Mesenchymal stem cell (in vitro differentiated cells and primary cell): ENCODE measurements around the gene TOX2.

ENCODE experiments used
- DNase-seq: peaks from one replicate; pipeline ENCODE4 v3.0.0-alpha.2; 2013
- H2AFZ ChIP-seq: one replicate; pipeline ENCODE4 v1.6.1; 2013; ENCODE audit warnings: low read depth, mild to moderate bottlenecking, control low read depth, inconsistent platforms, low read length, moderate library complexity
- H2AK5ac ChIP-seq: 2 replicates; pipeline ENCODE4 v1.6.1; 2013; ENCODE audit warnings: low read length, moderate library complexity, mild to moderate bottlenecking, inconsistent platforms; ENCODE audit not compliant: severe bottlenecking
- H2BK120ac ChIP-seq: one replicate; pipeline ENCODE4 v1.6.1; 2013; ENCODE audit warnings: low read depth, mild to moderate bottlenecking, inconsistent platforms, low read length, moderate library complexity
- H2BK12ac ChIP-seq, 2 experiments: one replicate each; pipeline ENCODE4 v1.6.1; 2013; ENCODE audit warnings: inconsistent platforms in 2 of 2, low read length in 2 of 2, mild to moderate bottlenecking in 2 of 2, moderate library complexity in 2 of 2, control low read depth in 1 of 2
- H2BK15ac ChIP-seq: one replicate; pipeline ENCODE4 v1.6.1; 2013; ENCODE audit warnings: mild to moderate bottlenecking, low read depth, inconsistent platforms; ENCODE audit not compliant: poor library complexity, severe bottlenecking
- H2BK5ac ChIP-seq: 2 replicates; pipeline ENCODE4 v1.6.1; 2013; ENCODE audit warnings: low read depth, mild to moderate bottlenecking, low read length, control low read depth, inconsistent platforms; ENCODE audit not compliant: poor library complexity, severe bottlenecking
- H3K14ac ChIP-seq, 2 experiments: one replicate each; pipeline ENCODE4 v1.6.1; 2013; ENCODE audit warnings: inconsistent platforms in 2 of 2, low read length in 2 of 2, control low read depth in 1 of 2, mild to moderate bottlenecking in 1 of 2, moderate library complexity in 1 of 2
- H3K18ac ChIP-seq, 2 experiments: one replicate each; pipeline ENCODE4 v1.6.1; 2013; ENCODE audit warnings: inconsistent platforms in 2 of 2, low read length in 2 of 2, control low read depth in 1 of 2, low read depth in 1 of 2, mild to moderate bottlenecking in 1 of 2
- H3K23ac ChIP-seq, 2 experiments: one replicate each; pipeline ENCODE4 v1.6.1; 2013; ENCODE audit warnings: inconsistent platforms in 2 of 2, low read length in 2 of 2, mild to moderate bottlenecking in 2 of 2, moderate library complexity in 2 of 2, control low read depth in 1 of 2
- H3K27ac ChIP-seq: 2 replicates; pipeline ENCODE4 v1.5.1; 2013; ENCODE audit warnings: mild to moderate bottlenecking, moderate library complexity, low read length, control low read depth, inconsistent platforms; ENCODE audit not compliant: poor library complexity, severe bottlenecking
- H3K27me3 ChIP-seq, 2 experiments: 2 replicates each; pipeline versions ENCODE4 v1.6.1 to v1.7.0; 2013; ENCODE audit warnings: low read length in 2 of 2, mild to moderate bottlenecking in 2 of 2, moderate library complexity in 2 of 2, control low read depth in 1 of 2, inconsistent platforms in 1 of 2; ENCODE audit not compliant: control insufficient read depth in 1 of 2, insufficient read depth in 1 of 2
- H3K36me3 ChIP-seq, 2 experiments: 2 replicates each; pipeline versions ENCODE4 v1.6.1 to v1.7.0; 2013; ENCODE audit warnings: low read length in 2 of 2, control low read depth in 1 of 2, inconsistent platforms in 1 of 2, low read depth in 1 of 2, mild to moderate bottlenecking in 1 of 2; ENCODE audit not compliant: insufficient read depth in 2 of 2, control insufficient read depth in 1 of 2
- H3K4ac ChIP-seq, 2 experiments: one replicate each; pipeline ENCODE4 v1.6.1; 2013; ENCODE audit warnings: inconsistent platforms in 2 of 2, low read length in 2 of 2, mild to moderate bottlenecking in 2 of 2, moderate library complexity in 2 of 2, control low read depth in 1 of 2, low read depth in 1 of 2
- H3K4me1 ChIP-seq: 2 replicates; pipeline ENCODE4 v1.6.1; 2013; ENCODE audit warnings: low read depth, low read length, control low read depth; ENCODE audit not compliant: control insufficient read depth, insufficient read depth
- H3K4me2 ChIP-seq: 2 replicates; pipeline ENCODE4 v1.6.1; 2013; ENCODE audit warnings: low read length, mild to moderate bottlenecking, inconsistent platforms; ENCODE audit not compliant: poor library complexity, severe bottlenecking
- H3K4me3 ChIP-seq, 2 experiments: 2 replicates each; pipeline versions ENCODE4 v1.5.1 to v1.7.0; 2013; ENCODE audit warnings: low read length in 2 of 2, mild to moderate bottlenecking in 2 of 2, control low read depth in 1 of 2, low read depth in 1 of 2; ENCODE audit not compliant: insufficient read depth in 1 of 2
- H3K79me1 ChIP-seq: replicated peaks from 2 replicates; pipeline ENCODE4 v1.6.1; 2013; ENCODE audit warnings: mild to moderate bottlenecking, control low read depth, low read length, inconsistent platforms; ENCODE audit not compliant: poor library complexity, severe bottlenecking
- H3K9ac ChIP-seq: 2 replicates; pipeline ENCODE4 v1.7.0; 2013; ENCODE audit warnings: mild to moderate bottlenecking, low read length, moderate library complexity
- H3K9me3 ChIP-seq: 2 replicates; pipeline ENCODE4 v1.7.0; 2013; ENCODE audit warnings: mild to moderate bottlenecking, low read length; ENCODE audit not compliant: control insufficient read depth
- H4K8ac ChIP-seq: one replicate; pipeline ENCODE4 v1.6.1; 2013; ENCODE audit warnings: inconsistent platforms, mild to moderate bottlenecking, low read length, moderate library complexity
- H4K91ac ChIP-seq: one replicate; pipeline ENCODE4 v1.6.1; 2013; ENCODE audit warnings: mild to moderate bottlenecking, low read length, inconsistent platforms
- WGBS: methylation state at CpG from one replicate; pipeline ENCODE4 v1.1.7; 2013; ENCODE audit warnings: mixed read lengths; 5-methylcytosine and 5-hydroxymethylcytosine counted together

Gene TOX2

GRCh38 chr20:43981540-43981939, 66.9 kb downstream of the TOX2 start:
- Histone ChIP-seq H3K79me1 (no peaks in the 10 kb centered on the region), H3K23ac (no peak overlapping the region), H2BK12ac (no peak overlapping the region), H3K9me3 (no peaks in the 10 kb centered on the region), H2BK5ac (no peak overlapping the region), H4K8ac (no peak overlapping the region), H3K9ac (no peak overlapping the region), H4K91ac (no peak overlapping the region), H3K14ac (no peak overlapping the region), H3K4me3 (no peak overlapping the region), H2BK120ac (no peak overlapping the region), H2BK15ac (no peak overlapping the region), H3K18ac (no peak overlapping the region), H2AFZ (no peak overlapping the region), H2AK5ac (no peak overlapping the region), H3K27me3 (peaks cover 0 to 26% of the 10 kb centered on the region in 2 experiments), H3K27ac (no peak overlapping the region), H3K4ac (no peak overlapping the region), H3K4me2 (no peak overlapping the region), H3K4me1 (no peaks in the 10 kb centered on the region), H3K36me3 (no peaks in the 10 kb centered on the region)
- WGBS: 75% methylated on average over 4 of the region's 4 CpGs
- no peak for DNase-seq

- Histone ChIP-seq H3K4me2 (no peak overlapping the region), H3K9me3 (no peaks in the 10 kb centered on the region), H3K27me3 (peaks cover 0 to 25% of the 10 kb centered on the region in 2 experiments), H2BK120ac (no peak overlapping the region), H3K4me3 (no peak overlapping the region), H2AFZ (no peak overlapping the region), H3K4me1 (no peaks in the 10 kb centered on the region), H2BK5ac (no peak overlapping the region), H2BK12ac (no peak overlapping the region), H4K8ac (no peak overlapping the region), H3K23ac (no peak overlapping the region), H3K79me1 (no peaks in the 10 kb centered on the region), H3K18ac (peak overlapping the region in 1 of 2 experiments; percentile 1), H3K14ac (no peak overlapping the region), H4K91ac (no peak overlapping the region), H3K36me3 (no peaks in the 10 kb centered on the region), H3K9ac (no peak overlapping the region), H2AK5ac (no peak overlapping the region), H2BK15ac (no peak overlapping the region), H3K4ac (no peak overlapping the region), H3K27ac (no peak overlapping the region)
- no peak for DNase-seq
- WGBS: 100% methylated on average over 2 of the region's 2 CpGs
These were observed 67.4 kb downstream of the TOX2 start for GRCh38 chr20:43982016-43982415.

DNA sequence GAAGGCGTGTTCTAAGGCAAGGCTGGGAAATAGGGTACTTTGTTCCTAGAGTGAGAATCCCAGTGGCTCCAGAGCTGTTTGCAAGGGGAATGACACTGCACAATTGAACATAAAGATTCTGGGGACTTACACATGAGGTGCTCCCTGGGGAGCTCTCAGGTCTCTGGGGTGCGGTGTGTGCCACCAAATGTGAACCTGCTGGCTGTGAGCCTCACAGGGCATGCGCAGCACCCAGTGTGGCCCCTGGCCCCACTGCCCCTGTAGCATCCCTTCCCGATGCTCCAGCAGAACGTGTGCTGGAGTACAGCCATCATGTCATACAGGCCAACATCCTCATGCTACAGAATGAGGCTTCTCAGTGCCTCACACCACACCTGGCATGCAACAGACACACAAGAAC, 68.2 kb downstream of the TOX2 start:
- 95% methylated on average over 5 of the region's 5 CpGs for WGBS
- no peak overlapping the region for H3K4me3 ChIP-seq
- DNase-seq: no peak
- H3K9ac ChIP-seq: no peak overlapping the region
- H3K36me3 ChIP-seq: no peaks in the 10 kb centered on the region
- H3K23ac ChIP-seq: no peak overlapping the region
- H3K9me3 ChIP-seq: no peaks in the 10 kb centered on the region
- no peak overlapping the region for H2BK5ac ChIP-seq
- H2BK12ac ChIP-seq: peak overlapping the region in 1 of 2 experiments; percentile 21
- H2BK15ac ChIP-seq: no peak overlapping the region
- no peak overlapping the region for H3K27ac ChIP-seq
- peak overlapping the region; percentile 53 for H4K8ac ChIP-seq
- H3K79me1 ChIP-seq: no peaks in the 10 kb centered on the region
- no peak overlapping the region for H2AK5ac ChIP-seq
- no peaks in the 10 kb centered on the region for H3K4me1 ChIP-seq
- peaks cover 0 to 20% of the 10 kb centered on the region in 2 experiments for H3K27me3 ChIP-seq
- peak overlapping the region in 1 of 2 experiments; percentile 38 for H3K18ac ChIP-seq
- no peak overlapping the region for H3K4me2 ChIP-seq
- no peak overlapping the region for H2BK120ac ChIP-seq
- H3K14ac ChIP-seq: no peak overlapping the region
- no peak overlapping the region for H3K4ac ChIP-seq
- H2AFZ ChIP-seq: no peak overlapping the region
- no peak overlapping the region for H4K91ac ChIP-seq

- Histone ChIP-seq H3K36me3 (no peaks in the 10 kb centered on the region), H3K9ac (no peak overlapping the region), H2BK5ac (no peak overlapping the region), H3K9me3 (no peaks in the 10 kb centered on the region), H3K4me3 (no peak overlapping the region), H4K91ac (no peak overlapping the region), H2BK120ac (no peak overlapping the region), H3K79me1 (no peaks in the 10 kb centered on the region), H3K4me2 (no peak overlapping the region), H2AFZ (no peak overlapping the region), H2BK15ac (no peak overlapping the region), H3K4ac (no peak overlapping the region), H3K18ac (no peak overlapping the region), H3K23ac (no peak overlapping the region), H3K27me3 (peaks cover 0 to 15% of the 10 kb centered on the region in 2 experiments), H2BK12ac (no peak overlapping the region), H3K4me1 (no peaks in the 10 kb centered on the region), H3K27ac (no peak overlapping the region), H3K14ac (no peak overlapping the region), H4K8ac (no peak overlapping the region), H2AK5ac (no peak overlapping the region)
- WGBS: 97% methylated on average over 5 of the region's 5 CpGs
- no peak for DNase-seq
These were observed 68.7 kb downstream of the TOX2 start for GRCh38 chr20:43983359-43983758.
